GM23248 (cell line): ENCODE results near the gene LAMA2.

Source experiments
- EZH2 ChIP-seq: fragments of 200-600 bp; sonication (generic); IDR thresholded peaks from 2 replicates; pipeline ENCODE4 v1.6.1; 2018; ENCODE audit warnings: antibody characterized with exemption, mild to moderate bottlenecking; ENCODE audit not compliant: insufficient read depth, poor library complexity, severe bottlenecking
- EZH2phosphoT487 ChIP-seq: fragments of 200-600 bp; sonication (generic); IDR thresholded peaks from 2 replicates; pipeline ENCODE4 v1.6.1; 2018; ENCODE audit warnings: antibody characterized with exemption, moderate library complexity, mild to moderate bottlenecking, low read depth; ENCODE audit not compliant: insufficient read depth

GRCh38 chr6:129212081-129212480 is 329.1 kb downstream of the LAMA2 start:
- TF ChIP-seq EZH2phosphoT487 (no peak), EZH2 (no peak)
